ENCODE measurements around the gene HECW1.
"Not testable (repeated sequence)": the region's sequence is repeated elsewhere in the genome, so short reads cannot be mapped to it uniquely, and the experiment has no call there.

HECW1 gene

DNA sequence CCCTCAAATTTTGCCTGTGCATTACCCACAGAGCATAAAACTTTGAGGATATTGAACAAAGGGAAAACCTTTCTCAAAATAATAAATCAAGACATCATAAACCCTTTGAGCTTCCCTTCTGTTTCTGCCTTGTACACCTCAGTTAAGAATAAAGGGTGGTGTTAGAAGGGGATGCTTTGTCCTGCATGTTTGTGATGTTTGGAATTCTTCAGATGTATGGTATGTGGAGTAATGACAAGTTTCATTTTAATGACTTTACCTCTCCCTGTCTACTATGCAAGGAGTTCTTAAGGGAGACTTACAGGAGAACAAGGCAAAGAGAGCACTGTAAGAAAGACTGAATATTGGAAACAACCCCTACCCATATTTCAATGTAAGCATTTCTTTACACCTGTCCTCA lies 99.2 kb downstream of the HECW1 start:
- DNase-seq, result no peak

DNA sequence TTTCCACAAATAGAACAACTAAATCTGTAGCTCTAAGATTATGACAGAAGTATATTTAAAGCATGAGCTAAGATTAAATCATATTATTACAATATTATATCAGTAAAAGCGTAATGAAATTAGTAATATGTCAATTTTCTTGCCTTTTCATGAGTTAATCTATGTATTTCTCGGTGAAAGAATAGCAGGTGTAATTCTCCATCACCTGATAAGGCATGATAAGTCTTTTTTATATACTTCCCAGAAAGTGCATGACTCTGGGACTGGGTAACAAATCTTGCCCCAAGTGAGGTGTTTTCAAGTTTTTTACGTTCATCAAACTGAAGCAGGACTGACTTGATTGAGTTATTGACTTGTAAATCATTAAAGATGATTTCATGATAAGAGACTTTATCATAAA lies 100.5 kb downstream of the HECW1 start:
- no peak for DNase-seq

- DNase-seq, result no peak
Measured at GRCh38 chr7:43215061-43215460, 102.6 kb downstream of the HECW1 start.

- DNase-seq, result no peak
Measured at GRCh38 chr7:43217055-43217454, 104.6 kb downstream of the HECW1 start.

DNA sequence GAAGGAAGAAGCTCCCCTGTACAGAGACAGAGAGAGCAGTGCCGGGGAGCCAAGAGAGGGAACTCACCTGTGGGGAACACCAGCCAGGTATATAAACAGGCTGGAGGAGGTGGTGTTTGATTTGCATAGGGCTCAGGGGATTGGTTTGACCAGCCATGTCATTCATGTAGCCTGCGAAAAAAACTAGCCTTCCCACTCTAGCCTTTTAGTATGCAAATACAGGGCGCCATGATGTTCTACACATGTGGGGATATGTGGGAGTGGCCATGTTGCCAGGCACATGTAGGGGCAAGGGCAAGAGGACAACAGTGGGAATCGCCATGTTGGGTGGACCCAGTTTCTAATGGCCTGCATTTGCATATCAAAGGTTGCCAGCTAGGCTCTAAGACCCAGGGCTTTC lies 106.5 kb downstream of the HECW1 start:
- not testable (repeated sequence) for DNase-seq

GRCh38 chr7:43220250-43220649 lies 107.8 kb downstream of the HECW1 start:
- DNase-seq, result no peak

GRCh38 chr7:43220742-43221141 lies 108.3 kb downstream of the HECW1 start:
- DNase-seq, result no peak

- no peak for DNase-seq
Measured at GRCh38 chr7:43229801-43230200, 117.4 kb downstream of the HECW1 start.

GRCh38 chr7:43232366-43232765 lies 119.9 kb downstream of the HECW1 start:
- no peak for DNase-seq

DNA sequence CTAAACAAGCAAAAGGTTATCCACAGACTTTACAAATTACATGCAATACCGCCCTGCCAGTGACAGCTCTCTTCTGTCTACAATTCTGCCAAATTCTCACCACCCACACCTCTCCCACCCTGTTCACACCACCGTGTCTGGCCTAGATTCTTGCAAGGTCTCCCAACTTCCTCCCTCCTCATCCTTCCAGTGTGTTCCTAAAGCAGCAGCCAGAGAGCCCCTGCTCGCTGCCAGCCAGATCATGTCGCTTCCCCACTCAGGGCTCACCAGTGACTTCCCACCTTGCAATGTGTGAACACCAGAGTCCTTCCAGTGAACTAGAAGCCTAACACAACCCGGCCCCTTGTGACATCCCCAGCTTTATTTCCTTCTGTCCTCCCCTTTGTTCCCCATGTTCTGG lies 121.6 kb downstream of the HECW1 start:
- no peak for DNase-seq

- no peak for DNase-seq
Measured at GRCh38 chr7:43234968-43235367, 122.5 kb downstream of the HECW1 start.

GRCh38 chr7:43240565-43240964 lies 128.1 kb downstream of the HECW1 start:
- no peak for DNase-seq

DNA sequence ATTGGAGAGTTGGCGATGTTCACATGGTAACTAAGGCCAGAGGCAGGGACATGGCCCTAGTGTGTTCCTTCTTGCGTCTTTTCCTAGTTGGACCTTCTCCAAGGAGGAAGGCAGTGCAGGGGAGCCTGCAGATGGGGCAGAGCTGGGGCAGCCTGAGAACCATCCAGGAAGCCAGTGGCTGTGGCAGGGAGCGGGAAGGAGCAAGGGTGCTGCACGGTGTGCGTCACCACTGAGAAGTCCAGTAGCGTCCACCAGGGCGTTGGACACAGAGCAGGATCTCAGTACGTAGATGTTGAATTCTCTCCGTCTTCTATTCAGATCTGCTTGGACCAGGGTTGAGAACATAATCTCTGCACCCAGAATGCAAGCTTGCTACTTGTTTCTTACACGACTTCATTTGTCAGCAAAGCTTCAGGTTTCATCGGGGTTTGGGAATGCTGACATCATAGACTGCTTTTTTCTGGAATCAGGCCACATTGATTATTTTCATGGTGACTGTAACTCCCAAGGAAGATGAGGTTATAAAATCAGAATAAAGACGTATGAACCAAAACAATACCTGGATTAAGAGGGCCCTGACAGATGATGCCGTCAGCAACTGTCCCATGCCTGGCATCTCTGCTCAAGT lies 130.3 kb downstream of the HECW1 start:
- DNase-seq, result no peak

GRCh38 chr7:43244232-43244631 lies 131.8 kb downstream of the HECW1 start:
- DNase-seq, result no peak

- no peak for DNase-seq
Measured at GRCh38 chr7:43244784-43245183, 132.3 kb downstream of the HECW1 start.

DNA sequence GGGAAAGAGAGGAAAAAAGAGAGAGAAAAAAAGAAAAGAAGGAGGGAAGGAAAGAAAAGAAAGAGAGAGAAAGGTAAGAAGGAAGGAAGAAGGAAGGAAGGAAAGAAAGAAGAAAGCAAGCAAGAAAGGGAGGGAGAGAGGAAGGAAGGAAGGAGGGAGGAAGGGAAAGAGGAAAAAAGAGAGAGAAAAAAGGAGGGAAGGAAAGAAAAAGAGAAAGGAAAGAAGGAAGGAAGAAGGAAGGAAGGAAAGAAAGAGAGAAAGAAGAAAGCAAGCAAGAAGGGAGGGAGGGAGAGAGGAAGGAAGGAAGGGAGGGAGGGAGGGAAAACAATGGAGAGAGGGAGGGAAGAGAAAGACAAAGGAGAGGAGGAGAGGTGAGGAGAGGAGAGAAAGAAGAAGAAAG lies 135.3 kb downstream of the HECW1 start:
- no peak for DNase-seq

- no peak for DNase-seq
Measured at GRCh38 chr7:43248553-43248952, 136.1 kb downstream of the HECW1 start.

DNA sequence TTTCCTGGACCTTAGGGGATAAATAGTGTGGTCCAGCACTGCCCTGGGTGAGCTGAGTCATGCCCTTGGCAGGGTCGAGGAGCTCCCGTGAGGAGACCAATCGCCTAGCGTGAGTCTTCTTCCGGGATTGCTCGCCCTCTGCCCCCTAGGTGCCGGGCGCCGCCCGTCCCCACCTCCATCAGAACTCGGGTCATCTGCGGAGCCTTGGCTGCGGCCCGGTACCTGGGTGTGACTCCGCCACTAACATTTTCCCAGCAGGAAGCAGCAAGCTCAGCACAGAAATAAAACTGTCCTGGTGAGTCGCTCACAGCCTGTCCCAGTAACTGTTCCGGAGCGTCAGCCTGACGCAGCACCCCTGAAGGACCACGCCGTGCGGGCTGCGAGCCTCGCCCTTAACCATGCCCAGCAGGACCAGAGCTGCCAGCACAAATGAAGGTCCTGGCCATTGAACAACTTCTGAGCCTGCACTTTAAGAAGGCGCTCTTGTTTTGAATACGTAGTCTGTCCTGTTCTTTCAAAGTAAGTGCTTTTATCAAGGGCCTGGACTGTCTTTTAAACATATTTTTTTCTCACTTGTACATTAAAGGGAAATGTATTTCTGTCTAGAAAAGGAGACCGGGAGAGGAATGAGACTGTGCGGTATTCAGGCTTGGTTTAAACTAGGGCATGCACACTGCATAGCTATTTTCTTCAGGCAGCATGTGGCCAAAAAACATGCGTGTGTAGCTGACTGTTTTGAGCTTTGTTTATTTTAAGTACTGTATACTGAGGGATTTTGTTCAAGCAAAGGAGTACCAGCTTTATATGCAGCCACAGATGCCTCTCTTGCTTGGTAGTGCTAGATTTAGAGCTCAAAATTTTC lies 136.7 kb downstream of the HECW1 start:
- no peak for DNase-seq

GRCh38 chr7:43249823-43250145 lies 137.3 kb downstream of the HECW1 start:
- no peak for DNase-seq

- no peak for DNase-seq
Measured at GRCh38 chr7:43260980-43261878, 148.8 kb downstream of the HECW1 start.

DNA sequence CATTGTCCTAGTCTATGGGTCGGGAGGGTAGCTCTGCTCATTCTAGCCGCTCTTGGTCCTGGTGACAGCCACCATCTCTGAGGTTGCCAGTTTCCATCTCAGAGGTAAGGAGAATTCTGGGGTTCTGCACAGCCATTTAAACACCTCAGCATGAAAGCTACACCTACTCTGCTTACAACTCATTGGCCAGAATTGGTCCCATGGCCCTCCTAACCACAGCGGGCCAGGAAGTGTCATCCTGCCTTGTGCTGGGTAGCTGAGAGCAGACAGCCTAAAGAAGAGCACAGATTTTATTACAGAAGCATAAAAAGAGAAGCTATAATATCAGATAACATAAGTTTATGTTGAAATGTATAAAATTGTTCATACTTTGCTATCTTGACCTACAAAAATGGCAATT lies 152.7 kb downstream of the HECW1 start:
- DNase-seq, result no peak

DNA sequence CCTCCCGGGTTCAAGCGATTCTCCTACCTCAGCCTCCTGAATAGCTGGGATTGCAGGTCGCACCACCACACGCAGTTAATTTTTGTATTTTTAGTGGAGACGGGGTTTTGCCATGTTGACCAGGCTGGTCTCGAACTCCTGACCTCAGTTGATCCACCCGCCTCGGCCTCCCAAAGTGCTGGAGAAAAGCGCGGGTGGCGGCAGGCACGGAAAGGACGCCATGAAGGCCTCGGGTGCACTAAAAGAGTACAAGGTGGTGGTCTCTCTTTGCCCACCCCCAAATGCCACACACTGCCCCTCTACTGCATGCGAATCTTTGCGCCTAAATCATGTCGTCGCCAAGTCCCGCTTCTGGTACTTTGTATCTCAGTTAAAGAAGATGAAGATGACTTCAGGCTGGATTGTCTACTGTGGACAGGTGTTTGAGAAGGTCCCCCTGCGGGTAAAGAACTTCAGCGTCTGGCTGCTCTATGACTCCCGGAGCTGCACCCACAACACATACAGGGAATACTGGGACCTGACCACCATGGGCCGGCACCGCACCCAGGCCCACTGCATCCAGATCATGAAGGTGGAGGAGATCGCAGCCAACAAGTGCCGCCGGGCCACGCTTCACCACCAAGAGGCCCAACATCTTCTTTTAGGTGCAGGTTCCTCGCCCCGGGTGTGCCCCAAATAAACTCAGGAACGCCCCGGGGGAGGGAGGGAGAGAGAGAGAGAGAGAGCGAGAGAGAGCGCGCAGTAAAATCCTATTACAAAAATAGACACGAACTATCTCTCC lies 161.7 kb downstream of the HECW1 start:
- no peak for DNase-seq

- no peak for DNase-seq
Measured at GRCh38 chr7:43274752-43275151, 162.3 kb downstream of the HECW1 start.

Data from cerebellar nuclear complex (tissue), 1 donor.